ENCODE measurements around the gene ATP10B.

- TF ChIP-seq MAX (IDR thresholded peaks at IDR 0.05; ENCODE audit: low read depth, low read length) (no peak), CTCF (IDR thresholded peaks at IDR 0.05 in 2 of 3, conservative IDR thresholded peaks at IDR 0.05 in 1 of 3; ENCODE audit: control insufficient read depth in 2 of 3, extremely low read depth in 1 of 3, insufficient read depth in 1 of 3, low read depth in 3 of 3, low read length in 3 of 3) (no peak), ZBTB11 (CRISPR knock-in tag; IDR thresholded peaks at IDR 0.05) (no peak), KDM1A (IDR thresholded peaks at IDR 0.05; ENCODE audit: borderline replicate concordance) (no peak), POLR2AphosphoS5 (IDR thresholded peaks at IDR 0.05; ENCODE audit: low read length) (no peak)
Measured at GRCh38 chr5:160769301-160769700, 82.7 kb downstream of the ATP10B start.

Data from GM12878 (cell line).